ENCODE measurements around the gene S100A12. TPM values are rescaled to one million over a fixed set of nuclear protein-coding genes. Genes with fewer than 3 reads are reported as not detected.

Gene S100A12
- total RNA-seq, 1 experiment from 2014 or later, result not detected

- no peak for TF ChIP-seq CTCF (IDR thresholded peaks at IDR 0.05; ENCODE audit: insufficient read depth in 1 of 2, low read depth in 1 of 2, low read length in 1 of 2, severe bottlenecking in 1 of 2, unreplicated experiment in 1 of 2)
- Histone ChIP-seq H3K4me1 (no peaks in the 10 kb centered on the region), H3K27me3 (replicated peaks; ENCODE audit: control insufficient read depth, insufficient read depth, low read length) (no peaks in the 10 kb centered on the region), H3K4me3 (ENCODE audit: low read depth, low read length) (no peak overlapping the region), H3K36me3 (ENCODE audit: control insufficient read depth, insufficient read depth, low read length) (no peaks in the 10 kb centered on the region), H3K9me3 (no peaks in the 10 kb centered on the region)
- intact Hi-C loops (cut with micrococcal nuclease; ENCODE audit: unreplicated experiment), result no loop called here
- ChIA-PET POLR2A (no interaction called here), CTCF (no interaction called here)
- no peak for DNase-seq
- H3K9me3 Mint-ChIP-seq (ENCODE audit: unreplicated experiment), result no peaks in the 10 kb centered on the region
- peaks cover 4% of the 10 kb centered on the region for H3K4me1 Mint-ChIP-seq (ENCODE audit: low read depth, unreplicated experiment)
- no peaks in the 10 kb centered on the region for H3K36me3 Mint-ChIP-seq (ENCODE audit: insufficient read depth, unreplicated experiment)
- peaks cover 19% of the 10 kb centered on the region for H3K27me3 Mint-ChIP-seq (ENCODE audit: insufficient read depth, unreplicated experiment)
- H3K4me3 Mint-ChIP-seq (ENCODE audit: unreplicated experiment), result no peak overlapping the region
- H3K27ac Mint-ChIP-seq (ENCODE audit: unreplicated experiment), result no peak overlapping the region
- no TSS peak for BruUV-seq (replicated peaks)
Measured at GRCh38 chr1:153392258-153392657, 16.8 kb upstream of the S100A12 start.

- Mint-ChIP-seq H3K36me3 (ENCODE audit: insufficient read depth, unreplicated experiment) (no peaks in the 10 kb centered on the region), H3K27ac (ENCODE audit: unreplicated experiment) (no peak within 1 kb of the TSS), H3K9me3 (ENCODE audit: unreplicated experiment) (no peaks in the 10 kb centered on the region), H3K27me3 (ENCODE audit: insufficient read depth, unreplicated experiment) (peaks cover 18% of the 10 kb centered on the region), H3K4me1 (ENCODE audit: low read depth, unreplicated experiment) (peaks cover 4% of the 10 kb centered on the region), H3K4me3 (ENCODE audit: unreplicated experiment) (no peak within 1 kb of the TSS)
- no peak for DNase-seq
- no peak for TF ChIP-seq CTCF (IDR thresholded peaks at IDR 0.05; ENCODE audit: insufficient read depth in 1 of 2, low read depth in 1 of 2, low read length in 1 of 2, severe bottlenecking in 1 of 2, unreplicated experiment in 1 of 2)
- ChIA-PET POLR2A (no interaction called here), CTCF (no interaction called here)
- H3K4me1 ChIP-seq, result no peaks in the 10 kb centered on the region
- intact Hi-C loops (cut with micrococcal nuclease; ENCODE audit: unreplicated experiment), result no loop called here
- H3K4me3 ChIP-seq (ENCODE audit: low read depth, low read length), result no peak within 1 kb of the TSS
- BruUV-seq (replicated peaks), result no TSS peak
- H3K9me3 ChIP-seq, result no peaks in the 10 kb centered on the region
- H3K36me3 ChIP-seq (ENCODE audit: control insufficient read depth, insufficient read depth, low read length), result no peaks in the 10 kb centered on the region
- H3K27me3 ChIP-seq (replicated peaks; ENCODE audit: control insufficient read depth, insufficient read depth, low read length), result no peaks in the 10 kb centered on the region; the same call in 1 of the 2 replicates
Measured at GRCh38 chr1:153390938-153391710, 15.7 kb upstream of the S100A12 start, which contains the start of gene S100A8. TSS of gene S100A8 (minus strand) at chr1:153391073. CDS start at chr1:153390535, 538 bp downstream.

- no TSS peak for BruUV-seq (replicated peaks)
- Histone ChIP-seq H3K4me3 (ENCODE audit: low read depth, low read length) (no peak overlapping the region), H3K27me3 (replicated peaks; ENCODE audit: control insufficient read depth, insufficient read depth, low read length) (no peaks in the 10 kb centered on the region; the same call in 1 of the 2 replicates), H3K4me1 (no peaks in the 10 kb centered on the region), H3K36me3 (ENCODE audit: control insufficient read depth, insufficient read depth, low read length) (no peaks in the 10 kb centered on the region), H3K9me3 (no peaks in the 10 kb centered on the region)
- H3K4me1 Mint-ChIP-seq (ENCODE audit: low read depth, unreplicated experiment), result no peaks in the 10 kb centered on the region
- no peak overlapping the region for H3K27ac Mint-ChIP-seq (ENCODE audit: unreplicated experiment)
- H3K27me3 Mint-ChIP-seq (ENCODE audit: insufficient read depth, unreplicated experiment), result peaks cover 16% of the 10 kb centered on the region
- H3K4me3 Mint-ChIP-seq (ENCODE audit: unreplicated experiment), result no peak overlapping the region
- ChIA-PET CTCF (no interaction called here), POLR2A (no interaction called here)
- intact Hi-C loops (cut with micrococcal nuclease; ENCODE audit: unreplicated experiment), result no loop called here
- no peaks in the 10 kb centered on the region for H3K36me3 Mint-ChIP-seq (ENCODE audit: insufficient read depth, unreplicated experiment)
- no peaks in the 10 kb centered on the region for H3K9me3 Mint-ChIP-seq (ENCODE audit: unreplicated experiment)
- no peak for TF ChIP-seq CTCF (IDR thresholded peaks at IDR 0.05; ENCODE audit: insufficient read depth in 1 of 2, low read depth in 1 of 2, low read length in 1 of 2, severe bottlenecking in 1 of 2, unreplicated experiment in 1 of 2)
- DNase-seq, result no peak
Measured at GRCh38 chr1:153389973-153390879, 14.8 kb upstream of the S100A12 start.

Measured in Caco-2 (cell line).